K562 (cell line): Measurements from ENCODE around the gene CHAD. TPM values are rescaled to one million over a fixed set of nuclear protein-coding genes. Genes with fewer than 3 reads are reported as not detected.

Source experiments
- ARHGAP35 ChIP-seq: fragments of 450-650 bp; IDR thresholded peaks from 2 replicates; pipeline ENCODE4 v1.6.1; 2018; ENCODE audit not compliant: partially characterized antibody
- COPS2 ChIP-seq: fragments of 450-650 bp; conservative IDR thresholded peaks from 2 replicates; pipeline ENCODE4 v1.6.1; 2016; ENCODE audit warnings: mild to moderate bottlenecking, moderate library complexity
- FOSL1 ChIP-seq: fragments of 200-800 bp; sonication (Bioruptor generic); conservative IDR thresholded peaks from 2 replicates; pipeline ENCODE4 v1.6.1; 2016; ENCODE audit warnings: missing genetic modification characterization, missing compliant biosample characterization
- MYBL2 ChIP-seq, 2 experiments: fragments of 450-650 bp in 1 of 2; sonication (generic) in 1 of 2; formaldehyde crosslinking in 1 of 2; IDR thresholded peaks; 2 replicates each; pipeline versions ENCODE4 v1.6.1 to v1.8.1; 2017 to 2022; ENCODE audit warnings: borderline replicate concordance in 1 of 2, inconsistent platforms in 1 of 2, low read depth in 1 of 2, mild to moderate bottlenecking in 1 of 2, missing genetic modification reagents in 1 of 2, moderate library complexity in 1 of 2
- SAFB ChIP-seq: fragments of 200-400 bp; formaldehyde crosslinking; IDR thresholded peaks from 2 replicates; pipeline ENCODE4 v1.6.1; 2017; ENCODE audit warnings: low read depth, low read length, borderline replicate concordance
- polyA plus RNA-seq, 8 experiments: library from polyadenylated mRNA; depleted of rRNA in 4 of 8; stranded (reverse) in 5 of 8; unstranded in 3 of 8; fragments of >200 nt; fragmentation: Nextera tagmentation in 2 of 8; fragmentation: Illumina TruSeq in 1 of 8; extraction: Ambion mirVana in 2 of 8; extraction: Trizol in 1 of 8; gene quantifications; 2 replicates each; pipeline versions ENCODE4 v1.2.1 to v1.2.3, GENCODE V29; 2011 to 2014; ENCODE audit warnings: inconsistent platforms in 1 of 8, missing spikeins in 1 of 8
- total RNA-seq, 7 experiments: library from RNA; depleted of rRNA in 6 of 7; stranded (reverse); fragments of >200 nt in 6 of 7; fragmentation: Illumina TruSeq in 2 of 7; extraction: Trizol in 2 of 7; gene quantifications; 2 replicates each; pipeline versions ENCODE4 v1.2.1 to v1.2.3, GENCODE V29; 2011 to 2021; ENCODE audit warnings: low replicate concordance in 1 of 7
- TF ChIP-seq, protein P1 (sequence below): fragments of 450-650 bp; IDR thresholded peaks from 2 replicates; pipeline ENCODE4 v1.7.0; 2016; ENCODE audit warnings: borderline replicate concordance
- TF ChIP-seq, protein P2 (sequence below): fragments of 450-650 bp; IDR thresholded peaks from 2 replicates; pipeline ENCODE4 v1.6.1; 2016; ENCODE audit warnings: antibody characterized with exemption
- TF ChIP-seq, protein P3 (sequence below): fragments of 450-650 bp; IDR thresholded peaks from 2 replicates; pipeline ENCODE4 v1.6.1; 2016; ENCODE audit warnings: low read depth
- TF ChIP-seq, protein P4 (sequence below): fragments of 200-800 bp; sonication (Bioruptor generic); IDR thresholded peaks from 2 replicates; pipeline ENCODE4 v1.6.1; 2016; ENCODE audit warnings: missing genetic modification characterization, missing compliant biosample characterization

Gene CHAD
- total and polyA plus RNA-seq, 9 of the 15 experiments (the other 6 are each of a cell fraction or from before 2014, with no cell fraction given), result not detected

DNA sequence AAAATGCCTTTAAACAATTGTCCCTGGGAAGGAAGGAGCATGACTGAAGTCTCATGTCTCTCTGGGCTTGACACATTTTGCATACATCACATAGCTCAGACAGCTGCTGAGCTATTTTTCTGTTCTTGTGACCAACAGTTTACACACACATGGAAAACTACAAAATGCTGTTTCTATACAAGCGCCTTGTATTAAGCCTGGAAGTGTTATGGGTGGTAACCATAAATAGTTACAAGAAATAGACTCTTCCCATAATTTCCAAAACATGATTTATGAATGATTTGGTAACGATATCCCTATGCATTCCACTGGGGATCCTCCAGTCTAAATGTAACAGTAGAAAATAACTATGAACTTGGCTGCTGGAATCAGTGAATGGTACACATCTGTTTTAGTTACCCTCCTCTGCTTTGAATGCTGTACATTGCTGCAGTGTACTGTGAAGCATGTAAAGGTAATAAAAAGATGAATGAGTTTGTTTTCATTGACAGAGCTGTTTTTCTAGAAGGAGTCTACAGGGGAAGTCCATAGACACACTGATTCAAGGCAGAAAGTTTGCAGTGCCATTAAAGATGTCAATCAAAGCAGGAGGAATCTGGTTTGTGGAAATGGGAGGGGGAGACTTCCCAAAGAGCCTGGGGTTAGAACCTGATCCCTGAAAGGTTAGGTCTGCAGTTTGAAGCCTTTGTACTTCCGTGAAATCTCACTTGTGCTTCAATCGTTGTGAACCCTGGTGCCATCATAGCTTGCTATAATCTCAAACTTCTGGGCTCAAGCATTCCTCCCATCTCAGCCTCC is 37.7 kb downstream of the CHAD start (continued):
- TF ChIP-seq MYBL2 (IDR thresholded peaks at IDR 0.05; ENCODE audit: low read depth), result no peak
- no peak for TF ChIP-seq MYBL2 (CRISPR knock-in tag; IDR thresholded peaks at IDR 0.05; ENCODE audit: borderline replicate concordance)
- TF ChIP-seq SAFB, result no peak
- TF ChIP-seq COPS2, result no peak
- TF ChIP-seq ARHGAP35, result no peak
- TF ChIP-seq, protein P1, sequence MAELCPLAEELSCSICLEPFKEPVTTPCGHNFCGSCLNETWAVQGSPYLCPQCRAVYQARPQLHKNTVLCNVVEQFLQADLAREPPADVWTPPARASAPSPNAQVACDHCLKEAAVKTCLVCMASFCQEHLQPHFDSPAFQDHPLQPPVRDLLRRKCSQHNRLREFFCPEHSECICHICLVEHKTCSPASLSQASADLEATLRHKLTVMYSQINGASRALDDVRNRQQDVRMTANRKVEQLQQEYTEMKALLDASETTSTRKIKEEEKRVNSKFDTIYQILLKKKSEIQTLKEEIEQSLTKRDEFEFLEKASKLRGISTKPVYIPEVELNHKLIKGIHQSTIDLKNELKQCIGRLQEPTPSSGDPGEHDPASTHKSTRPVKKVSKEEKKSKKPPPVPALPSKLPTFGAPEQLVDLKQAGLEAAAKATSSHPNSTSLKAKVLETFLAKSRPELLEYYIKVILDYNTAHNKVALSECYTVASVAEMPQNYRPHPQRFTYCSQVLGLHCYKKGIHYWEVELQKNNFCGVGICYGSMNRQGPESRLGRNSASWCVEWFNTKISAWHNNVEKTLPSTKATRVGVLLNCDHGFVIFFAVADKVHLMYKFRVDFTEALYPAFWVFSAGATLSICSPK, result no peak
- TF ChIP-seq, protein P2, sequence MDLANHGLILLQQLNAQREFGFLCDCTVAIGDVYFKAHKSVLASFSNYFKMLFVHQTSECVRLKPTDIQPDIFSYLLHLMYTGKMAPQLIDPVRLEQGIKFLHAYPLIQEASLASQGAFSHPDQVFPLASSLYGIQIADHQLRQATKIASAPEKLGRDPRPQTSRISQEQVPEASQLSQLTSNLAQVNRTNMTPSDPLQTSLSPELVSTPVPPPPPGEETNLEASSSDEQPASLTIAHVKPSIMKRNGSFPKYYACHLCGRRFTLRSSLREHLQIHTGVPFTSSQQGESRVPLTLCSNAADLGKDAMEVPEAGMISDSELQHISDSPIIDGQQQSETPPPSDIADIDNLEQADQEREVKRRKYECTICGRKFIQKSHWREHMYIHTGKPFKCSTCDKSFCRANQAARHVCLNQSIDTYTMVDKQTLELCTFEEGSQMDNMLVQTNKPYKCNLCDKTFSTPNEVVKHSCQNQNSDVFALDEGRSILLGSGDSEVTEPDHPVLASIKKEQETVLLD, result no peak
- TF ChIP-seq, protein P3, sequence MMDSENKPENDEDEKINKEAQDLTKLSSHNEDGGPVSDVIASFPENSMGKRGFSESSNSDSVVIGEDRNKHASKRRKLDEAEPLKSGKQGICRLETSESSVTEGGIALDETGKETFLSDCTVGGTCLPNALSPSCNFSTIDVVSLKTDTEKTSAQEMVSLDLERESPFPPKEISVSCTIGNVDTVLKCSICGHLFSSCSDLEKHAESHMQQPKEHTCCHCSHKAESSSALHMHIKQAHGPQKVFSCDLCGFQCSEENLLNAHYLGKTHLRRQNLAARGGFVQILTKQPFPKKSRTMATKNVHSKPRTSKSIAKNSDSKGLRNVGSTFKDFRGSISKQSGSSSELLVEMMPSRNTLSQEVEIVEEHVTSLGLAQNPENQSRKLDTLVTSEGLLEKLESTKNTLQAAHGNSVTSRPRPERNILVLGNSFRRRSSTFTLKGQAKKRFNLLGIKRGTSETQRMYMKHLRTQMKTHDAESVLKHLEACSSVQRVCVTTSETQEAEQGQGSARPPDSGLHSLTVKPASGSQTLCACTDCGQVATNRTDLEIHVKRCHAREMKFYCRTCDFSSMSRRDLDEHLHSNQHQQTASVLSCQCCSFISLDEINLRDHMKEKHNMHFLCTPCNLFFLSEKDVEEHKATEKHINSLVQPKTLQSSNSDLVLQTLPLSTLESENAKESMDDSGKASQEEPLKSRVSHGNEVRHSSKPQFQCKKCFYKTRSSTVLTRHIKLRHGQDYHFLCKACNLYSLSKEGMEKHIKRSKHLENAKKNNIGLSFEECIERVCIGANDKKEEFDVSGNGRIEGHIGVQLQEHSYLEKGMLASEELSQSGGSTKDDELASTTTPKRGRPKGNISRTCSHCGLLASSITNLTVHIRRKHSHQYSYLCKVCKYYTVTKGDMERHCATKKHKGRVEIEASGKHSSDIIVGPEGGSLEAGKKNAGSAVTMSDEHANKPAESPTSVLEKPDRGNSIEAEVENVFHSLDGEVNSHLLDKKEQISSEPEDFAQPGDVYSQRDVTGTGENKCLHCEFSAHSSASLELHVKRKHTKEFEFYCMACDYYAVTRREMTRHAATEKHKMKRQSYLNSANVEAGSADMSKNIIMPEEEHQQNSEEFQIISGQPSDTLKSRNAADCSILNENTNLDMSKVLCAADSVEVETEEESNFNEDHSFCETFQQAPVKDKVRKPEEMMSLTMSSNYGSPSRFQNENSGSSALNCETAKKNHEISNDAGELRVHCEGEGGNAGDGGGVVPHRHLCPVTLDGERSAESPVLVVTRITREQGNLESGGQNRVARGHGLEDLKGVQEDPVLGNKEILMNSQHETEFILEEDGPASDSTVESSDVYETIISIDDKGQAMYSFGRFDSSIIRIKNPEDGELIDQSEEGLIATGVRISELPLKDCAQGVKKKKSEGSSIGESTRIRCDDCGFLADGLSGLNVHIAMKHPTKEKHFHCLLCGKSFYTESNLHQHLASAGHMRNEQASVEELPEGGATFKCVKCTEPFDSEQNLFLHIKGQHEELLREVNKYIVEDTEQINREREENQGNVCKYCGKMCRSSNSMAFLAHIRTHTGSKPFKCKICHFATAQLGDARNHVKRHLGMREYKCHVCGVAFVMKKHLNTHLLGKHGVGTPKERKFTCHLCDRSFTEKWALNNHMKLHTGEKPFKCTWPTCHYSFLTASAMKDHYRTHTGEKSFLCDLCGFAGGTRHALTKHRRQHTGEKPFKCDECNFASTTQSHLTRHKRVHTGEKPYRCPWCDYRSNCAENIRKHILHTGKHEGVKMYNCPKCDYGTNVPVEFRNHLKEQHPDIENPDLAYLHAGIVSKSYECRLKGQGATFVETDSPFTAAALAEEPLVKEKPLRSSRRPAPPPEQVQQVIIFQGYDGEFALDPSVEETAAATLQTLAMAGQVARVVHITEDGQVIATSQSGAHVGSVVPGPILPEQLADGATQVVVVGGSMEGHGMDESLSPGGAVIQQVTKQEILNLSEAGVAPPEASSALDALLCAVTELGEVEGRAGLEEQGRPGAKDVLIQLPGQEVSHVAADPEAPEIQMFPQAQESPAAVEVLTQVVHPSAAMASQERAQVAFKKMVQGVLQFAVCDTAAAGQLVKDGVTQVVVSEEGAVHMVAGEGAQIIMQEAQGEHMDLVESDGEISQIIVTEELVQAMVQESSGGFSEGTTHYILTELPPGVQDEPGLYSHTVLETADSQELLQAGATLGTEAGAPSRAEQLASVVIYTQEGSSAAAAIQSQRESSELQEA, result no peak
- no peak for TF ChIP-seq FOSL1 (tag)
- TF ChIP-seq, protein P4, sequence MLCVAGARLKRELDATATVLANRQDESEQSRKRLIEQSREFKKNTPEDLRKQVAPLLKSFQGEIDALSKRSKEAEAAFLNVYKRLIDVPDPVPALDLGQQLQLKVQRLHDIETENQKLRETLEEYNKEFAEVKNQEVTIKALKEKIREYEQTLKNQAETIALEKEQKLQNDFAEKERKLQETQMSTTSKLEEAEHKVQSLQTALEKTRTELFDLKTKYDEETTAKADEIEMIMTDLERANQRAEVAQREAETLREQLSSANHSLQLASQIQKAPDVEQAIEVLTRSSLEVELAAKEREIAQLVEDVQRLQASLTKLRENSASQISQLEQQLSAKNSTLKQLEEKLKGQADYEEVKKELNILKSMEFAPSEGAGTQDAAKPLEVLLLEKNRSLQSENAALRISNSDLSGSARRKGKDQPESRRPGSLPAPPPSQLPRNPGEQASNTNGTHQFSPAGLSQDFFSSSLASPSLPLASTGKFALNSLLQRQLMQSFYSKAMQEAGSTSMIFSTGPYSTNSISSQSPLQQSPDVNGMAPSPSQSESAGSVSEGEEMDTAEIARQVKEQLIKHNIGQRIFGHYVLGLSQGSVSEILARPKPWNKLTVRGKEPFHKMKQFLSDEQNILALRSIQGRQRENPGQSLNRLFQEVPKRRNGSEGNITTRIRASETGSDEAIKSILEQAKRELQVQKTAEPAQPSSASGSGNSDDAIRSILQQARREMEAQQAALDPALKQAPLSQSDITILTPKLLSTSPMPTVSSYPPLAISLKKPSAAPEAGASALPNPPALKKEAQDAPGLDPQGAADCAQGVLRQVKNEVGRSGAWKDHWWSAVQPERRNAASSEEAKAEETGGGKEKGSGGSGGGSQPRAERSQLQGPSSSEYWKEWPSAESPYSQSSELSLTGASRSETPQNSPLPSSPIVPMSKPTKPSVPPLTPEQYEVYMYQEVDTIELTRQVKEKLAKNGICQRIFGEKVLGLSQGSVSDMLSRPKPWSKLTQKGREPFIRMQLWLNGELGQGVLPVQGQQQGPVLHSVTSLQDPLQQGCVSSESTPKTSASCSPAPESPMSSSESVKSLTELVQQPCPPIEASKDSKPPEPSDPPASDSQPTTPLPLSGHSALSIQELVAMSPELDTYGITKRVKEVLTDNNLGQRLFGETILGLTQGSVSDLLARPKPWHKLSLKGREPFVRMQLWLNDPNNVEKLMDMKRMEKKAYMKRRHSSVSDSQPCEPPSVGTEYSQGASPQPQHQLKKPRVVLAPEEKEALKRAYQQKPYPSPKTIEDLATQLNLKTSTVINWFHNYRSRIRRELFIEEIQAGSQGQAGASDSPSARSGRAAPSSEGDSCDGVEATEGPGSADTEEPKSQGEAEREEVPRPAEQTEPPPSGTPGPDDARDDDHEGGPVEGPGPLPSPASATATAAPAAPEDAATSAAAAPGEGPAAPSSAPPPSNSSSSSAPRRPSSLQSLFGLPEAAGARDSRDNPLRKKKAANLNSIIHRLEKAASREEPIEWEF (CRISPR knock-in tag), result no peak
